ENCODE measurements around the gene PRKACA.

The PRKACA gene

GRCh38 chr19:14056741-14057356, 60.7 kb downstream of the PRKACA start:
- DNase-seq (ENCODE audit: insufficient read length, low spot score) (no peak), FAIRE-seq (no peak)

GRCh38 chr19:14056069-14056666, 61.4 kb downstream of the PRKACA start:
- DNase-seq (ENCODE audit: insufficient read length, low spot score): no peak
- no peak for TF ChIP-seq CTCF (IDR thresholded peaks at IDR 0.05; ENCODE audit: insufficient read depth, missing control alignments)
- FAIRE-seq: no peak

More at GRCh38 chr19:14056741-14057356, 60.7 kb downstream of the PRKACA start:
- TF ChIP-seq CTCF (IDR thresholded peaks at IDR 0.05; ENCODE audit: insufficient read depth, missing control alignments): no peak

- no peak for DNase-seq (ENCODE audit: insufficient read length, low spot score)
- TF ChIP-seq CTCF (IDR thresholded peaks at IDR 0.05; ENCODE audit: insufficient read depth, missing control alignments): no peak
- FAIRE-seq: no peak
Observed at GRCh38 chr19:14055396-14055795, 62.2 kb downstream of the PRKACA start.

GRCh38 chr19:14054721-14055120, 62.8 kb downstream of the PRKACA start:
- DNase-seq (ENCODE audit: insufficient read length, low spot score): no peak
- no peak for TF ChIP-seq CTCF (IDR thresholded peaks at IDR 0.05; ENCODE audit: insufficient read depth, missing control alignments)
- FAIRE-seq: no peak

GRCh38 chr19:14054099-14054498, 63.5 kb downstream of the PRKACA start:
- no peak for FAIRE-seq
- DNase-seq (ENCODE audit: insufficient read length, low spot score): no peak
- TF ChIP-seq CTCF (IDR thresholded peaks at IDR 0.05; ENCODE audit: insufficient read depth, missing control alignments): no peak

- no peak for TF ChIP-seq CTCF (IDR thresholded peaks at IDR 0.05; ENCODE audit: insufficient read depth, missing control alignments)
- DNase-seq (ENCODE audit: insufficient read length, low spot score) (no peak), FAIRE-seq (no peak)
Observed at GRCh38 chr19:14053500-14053899, 64.1 kb downstream of the PRKACA start.

- FAIRE-seq: no peak
- TF ChIP-seq CTCF (IDR thresholded peaks at IDR 0.05; ENCODE audit: insufficient read depth, missing control alignments): no peak
- no peak for DNase-seq (ENCODE audit: insufficient read length, low spot score)
Observed at GRCh38 chr19:14053032-14053431, 64.5 kb downstream of the PRKACA start.
